GM12878 (cell line): ENCODE data around the gene KIFC1. TPM values are rescaled to one million over a fixed set of nuclear protein-coding genes. Genes with fewer than 3 reads are reported as not detected.

Experiments used
- ATAC-seq: fragments of 200-7000 bp; cut with Tn5 transposase; 3 replicates; pipeline ENCODE4 v1.9.1; 2020; ENCODE audit warnings: mild to moderate bottlenecking, moderate library complexity
- BruUV-seq: library from RNA; stranded (reverse); fragments of 400-500 nt; replicated peaks from 2 replicates; lab custom pipeline; 2021; lab: Mats Ljungman, UMichigan
- CTCF ChIA-PET: fragments of 300-600 bp; sonication (Branson Sonifier 250); formaldehyde crosslinking; extraction: SDS; loops from one replicate; lab custom pipeline; 2021; ENCODE audit warnings: inconsistent platforms; lab: Yijun Ruan, JAX
- POLR2A ChIA-PET: fragments of 350-600 bp; formaldehyde crosslinking; extraction: SDS; loops from one replicate; lab custom pipeline; 2021; ENCODE audit warnings: inconsistent platforms; lab: Charles Lee
- RAD21 ChIA-PET: fragments of 300-600 bp; sonication (Branson Sonifier 250); formaldehyde crosslinking; loops from one replicate; lab custom pipeline; 2023; ENCODE audit warnings: antibody characterized with exemption; ENCODE audit not compliant: unreplicated experiment; lab: Charles Lee
- SMC1A ChIA-PET: fragments of 300-600 bp; sonication (Branson Sonifier 250); formaldehyde crosslinking; loops from one replicate; lab custom pipeline; 2023; ENCODE audit not compliant: unreplicated experiment, uncharacterized antibody; lab: Charles Lee
- DNase-seq: peaks from one replicate; pipeline ENCODE4 v3.0.0-alpha.2; 2011; ENCODE audit warnings: low read depth, low spot score
- FAIRE-seq: peaks from 3 replicates; lab custom pipeline; 2011; peaks lifted over from hg19 to GRCh38; lab: Jason Lieb, UNC
- H2AFZ ChIP-seq: 2 replicates; pipeline ENCODE4 v1.6.0; 2011; ENCODE audit warnings: low read depth, low read length, control low read depth; ENCODE audit not compliant: control insufficient read depth
- H3K27ac ChIP-seq: 2 replicates; pipeline ENCODE4 v1.5.1; 2011; ENCODE audit warnings: control low read depth; ENCODE audit not compliant: control insufficient read depth, insufficient read depth
- H3K27me3 ChIP-seq, 2 experiments: replicated peaks in 1 of 2; 2 replicates each; pipeline versions ENCODE4 v1.6.0 to v1.6.1; 2011; ENCODE audit warnings: low read length in 1 of 2; ENCODE audit not compliant: control insufficient read depth in 2 of 2, insufficient read depth in 2 of 2
- H3K36me3 ChIP-seq, 2 experiments: 2 replicates each; pipeline ENCODE4 v1.5.1; 2011; ENCODE audit warnings: low read length in 1 of 2; ENCODE audit not compliant: control insufficient read depth in 2 of 2, insufficient read depth in 2 of 2
- H3K4me1 ChIP-seq: 2 replicates; pipeline ENCODE4 v1.6.1; 2011; ENCODE audit warnings: mild to moderate bottlenecking, low read length, moderate library complexity, mixed read lengths; ENCODE audit not compliant: control insufficient read depth, insufficient read depth
- H3K4me2 ChIP-seq: 2 replicates; pipeline ENCODE4 v1.6.0; 2011; ENCODE audit warnings: control low read depth; ENCODE audit not compliant: control insufficient read depth, insufficient read depth
- H3K4me3 ChIP-seq: fragments of 200-600 bp; sonication (generic); 2 replicates; pipeline ENCODE4 v1.5.1; 2016
- H3K79me2 ChIP-seq: 2 replicates; pipeline ENCODE4 v1.6.0; 2011; ENCODE audit warnings: low read length; ENCODE audit not compliant: control insufficient read depth, insufficient read depth
- H3K9ac ChIP-seq: 2 replicates; pipeline ENCODE4 v1.8.0; 2011; ENCODE audit warnings: low read length, control low read depth, mixed read lengths; ENCODE audit not compliant: control insufficient read depth, insufficient read depth
- H3K9me3 ChIP-seq: replicated peaks from 3 replicates; pipeline ENCODE4 v1.5.1; 2011; ENCODE audit warnings: mild to moderate bottlenecking, low read length; ENCODE audit not compliant: control insufficient read depth, insufficient read depth
- H4K20me1 ChIP-seq: 2 replicates; pipeline ENCODE4 v1.6.0; 2011; ENCODE audit not compliant: control insufficient read depth, insufficient read depth
- CBX5 ChIP-seq: sonication (generic); IDR thresholded peaks from 2 replicates; pipeline ENCODE4 v1.6.1; 2016; ENCODE audit warnings: low read depth, moderate library complexity, mild to moderate bottlenecking, inconsistent platforms
- CHD4 ChIP-seq: fragments of 200-600 bp; sonication (generic); IDR thresholded peaks from 2 replicates; pipeline ENCODE4 v1.6.1; 2016; ENCODE audit warnings: mild to moderate bottlenecking
- CREM ChIP-seq: IDR thresholded peaks from 2 replicates; pipeline ENCODE4 v1.6.1; 2014; ENCODE audit warnings: antibody characterized with exemption, low read depth
- ELK1 ChIP-seq: IDR thresholded peaks from 2 replicates; pipeline ENCODE4 v1.6.1; 2012; ENCODE audit warnings: low read depth, low read length, improper control_type of control experiment
- FOS ChIP-seq: IDR thresholded peaks from 3 replicates; pipeline ENCODE4 v1.6.1; 2011; ENCODE audit warnings: borderline replicate concordance; ENCODE audit not compliant: insufficient read length; ENCODE audit errors: extremely low read depth
- GATAD2B ChIP-seq: fragments of 450-650 bp; conservative IDR thresholded peaks from 2 replicates; pipeline ENCODE4 v1.6.1; 2017; ENCODE audit warnings: low read depth, mild to moderate bottlenecking, moderate library complexity
- HDAC6 ChIP-seq: fragments of 200-600 bp; sonication (generic); IDR thresholded peaks from one replicate; pipeline ENCODE4 v1.8.0; 2017; ENCODE audit warnings: antibody characterized with exemption; ENCODE audit not compliant: unreplicated experiment
- JUNB ChIP-seq: IDR thresholded peaks from 2 replicates; pipeline ENCODE4 v1.6.1; 2016; ENCODE audit warnings: antibody characterized with exemption, mild to moderate bottlenecking
- MTA3 ChIP-seq: IDR thresholded peaks from 2 replicates; pipeline ENCODE4 v1.6.1; 2012; ENCODE audit warnings: low read length, inconsistent platforms, borderline replicate concordance
- MXI1 ChIP-seq: fragments of 150-350 bp; IDR thresholded peaks from 2 replicates; pipeline ENCODE4 v1.6.1; 2011; ENCODE audit warnings: low read depth, mild to moderate bottlenecking, inconsistent platforms, low read length, improper control_type of control experiment
- NFXL1 ChIP-seq: fragments of 450-650 bp; IDR thresholded peaks from 2 replicates; pipeline ENCODE4 v1.6.1; 2017; ENCODE audit warnings: antibody characterized with exemption, mild to moderate bottlenecking, borderline replicate concordance
- SPI1 ChIP-seq: IDR thresholded peaks from 2 replicates; pipeline ENCODE4 v1.6.1; 2011; ENCODE audit warnings: low read depth, mild to moderate bottlenecking, low read length, moderate library complexity, borderline replicate concordance; ENCODE audit not compliant: insufficient read depth
- STAT3 ChIP-seq: IDR thresholded peaks from 2 replicates; pipeline ENCODE4 v1.6.1; 2011; ENCODE audit warnings: low read depth, low read length, improper control_type of control experiment
- SUPT20H ChIP-seq: IDR thresholded peaks from 2 replicates; pipeline ENCODE4 v1.6.1; 2011; ENCODE audit warnings: low read depth, mild to moderate bottlenecking, low read length, moderate library complexity, borderline replicate concordance; ENCODE audit not compliant: control insufficient read depth
- TCF3 ChIP-seq: IDR thresholded peaks from 2 replicates; pipeline ENCODE4 v1.6.1; 2012; ENCODE audit warnings: low read depth, mild to moderate bottlenecking, low read length, borderline replicate concordance; ENCODE audit not compliant: insufficient read depth
- ZBTB40 ChIP-seq: fragments of 450-650 bp; IDR thresholded peaks from 2 replicates; pipeline ENCODE4 v1.6.1; 2016; ENCODE audit warnings: mild to moderate bottlenecking, moderate library complexity, borderline replicate concordance
- ZNF207 ChIP-seq: fragments of 450-650 bp; IDR thresholded peaks from 2 replicates; pipeline ENCODE4 v1.6.1; 2014; ENCODE audit warnings: antibody characterized with exemption, mild to moderate bottlenecking, borderline replicate concordance
- ZZZ3 ChIP-seq: IDR thresholded peaks from 2 replicates; pipeline ENCODE4 v1.6.1; 2011; ENCODE audit warnings: low read depth; ENCODE audit not compliant: control insufficient read depth, insufficient read length
- WGBS: methylation state at CpG from one replicate; pipeline ENCODE4 v1.1.6; 2016; ENCODE audit warnings: low lambda C conversion rate; ENCODE audit not compliant: insufficient replicate concordance, insufficient coverage; ENCODE audit errors: missing lambda C conversion rate; 5-methylcytosine and 5-hydroxymethylcytosine counted together
- in situ Hi-C: fragments of 300-500 bp; cut with MboI; formaldehyde crosslinking; loops from 9 replicates; pipeline ENCODE4 v1.14.3; 2018; ENCODE audit warnings: mixed read lengths
- intact Hi-C: fragments of 100-400 bp; cut with micrococcal nuclease; formaldehyde crosslinking; loops from one replicate; pipeline ENCODE4 v1.14.2; 2022; ENCODE audit not compliant: unreplicated experiment
- polyA plus RNA-seq, 11 experiments: library from polyadenylated mRNA; depleted of rRNA in 4 of 11; unstranded in 6 of 11; stranded (reverse) in 5 of 11; fragments of >200 nt; fragmentation: Nextera tagmentation in 4 of 11; fragmentation: Illumina TruSeq in 1 of 11; extraction: Ambion mirVana in 4 of 11; extraction: Trizol in 1 of 11; gene quantifications; 1 replicate in 1 of 11; 2 replicates in 10 of 11; pipeline versions ENCODE4 v1.2.1 to v1.2.3, GENCODE V29; 2011 to 2016; ENCODE audit warnings: inconsistent platforms in 2 of 11, missing spikeins in 2 of 11, low read depth in 1 of 11
- total RNA-seq, 4 experiments: library from RNA; depleted of rRNA in 3 of 4; stranded (reverse); fragments of >200 nt in 3 of 4; fragmentation: Illumina TruSeq in 1 of 4; extraction: Trizol in 1 of 4; gene quantifications; 2 replicates each; pipeline versions ENCODE4 v1.2.1 to v1.2.3, GENCODE V29; 2013 to 2021

KIFC1 gene
- total and polyA plus RNA-seq, 10 of the 15 experiments (the other 5 are each of a cell fraction or from before 2014, with no cell fraction given): 1.8 to 87.4 (median 54.4) TPM

GRCh38 chr6:33391922-33392594 is 435 bp downstream of the KIFC1 start:
- no TSS peak for BruUV-seq
- Histone ChIP-seq H2AFZ (peak overlapping the region; percentile 42), H4K20me1 (no peaks in the 10 kb centered on the region), H3K9me3 (no peaks in the 10 kb centered on the region), H3K4me2 (peak overlapping the region; percentile 97), H3K79me2 (peaks cover 50% of the 10 kb centered on the region), H3K4me1 (peaks cover 6% of the 10 kb centered on the region), H3K36me3 (peaks cover 0 to 2% of the 10 kb centered on the region in 2 experiments; a peak in 1 of 4 replicates), H3K4me3 (peak overlapping the region; percentile 74), H3K27me3 (no peaks in the 10 kb centered on the region), H3K27ac (peak overlapping the region; percentile 91), H3K9ac (peak overlapping the region; percentile 94)
- in situ Hi-C loops (no loop called here), intact Hi-C loops (loop anchor here (2.0 to 5.0 kb wide), 3 partner anchors 27 to 115 kb away; partner anchors contain the start of genes B3GALT4 and CUTA)
- FAIRE-seq (no peak), ATAC-seq (peak; percentile 29), DNase-seq (no peak)
- WGBS: 0% methylated on average over 17 of the region's 31 CpGs
- ChIA-PET RAD21 (interaction anchor here (1.3 to 2.4 kb wide), 2 partner anchors 34 to 63 kb away, joined by 3 to 7 read pairs; partner anchors contain the start of gene ZBTB9), CTCF (interaction anchor here (0.7 kb wide), 1 partner anchor 80 kb away, joined by 3 read pairs; no protein-coding TSS in a partner anchor), SMC1A (interaction anchor here (1.6 kb wide), 1 partner anchor 115 kb away, joined by 3 read pairs; the partner anchor contains the start of gene B3GALT4), POLR2A (interaction anchor here (0.6 to 1.1 kb wide), 3 partner anchors 27 to 103 kb away, joined by 3 to 4 read pairs (median 4); partner anchors contain the start of gene SYNGAP1)
- TF ChIP-seq FOS (no peak), MXI1 (no peak), CBX5 (no peak), TCF3 (0 out of 2 replicates have a peak, but pooled peaks have one; percentile 38), SUPT20H (no peak), GATAD2B (0 out of 2 replicates have a peak, but pooled peaks have one; percentile 64), ZNF207 (0 out of 2 replicates have a peak, but pooled peaks have one; percentile 26), JUNB (0 out of 2 replicates have a peak, but pooled peaks have one; percentile 8), MTA3 (no peak), STAT3 (no peak), SPI1 (no peak), ZZZ3 (no peak), NFXL1 (no peak), CHD4 (no peak), CREM (no peak), HDAC6 (no peak), ZBTB40 (no peak), ELK1 (no peak)
